Natural killer cell (primary cell): ENCODE data around the gene PRKCB. TPM values are rescaled to one million over a fixed set of nuclear protein-coding genes. Genes with fewer than 3 reads are reported as not detected.
A peak's percentile ranks its signal among the peaks of the same experiment; 100 is the strongest.

Experiments
- ATAC-seq, 3 donors: fragments of 150-1000 bp in 2 of 3; fragments of 200-7000 bp in 1 of 3; cut with Tn5 transposase; 1 replicate in 1 of 3; 2 replicates in 2 of 3; pipeline ENCODE4 v1.10.0; 2021; ENCODE audit warnings: mild to moderate bottlenecking in 2 of 3, moderate library complexity in 2 of 3
- DNase-seq, 2 donors: peaks; one replicate each; pipeline versions ENCODE4 v3.0.0 to v3.0.0-alpha.2; 2013 to 2021; ENCODE audit warnings: mixed read lengths in 1 of 2
- H3K27ac ChIP-seq: one replicate; pipeline ENCODE4 v1.5.1; 2013; ENCODE audit warnings: mild to moderate bottlenecking, low read length
- H3K27me3 ChIP-seq: one replicate; pipeline ENCODE4 v1.6.1; 2013; ENCODE audit warnings: low read length; ENCODE audit not compliant: control insufficient read depth, insufficient read depth
- H3K36me3 ChIP-seq: one replicate; pipeline ENCODE4 v1.6.1; 2013; ENCODE audit warnings: low read length; ENCODE audit not compliant: control insufficient read depth, insufficient read depth
- H3K4me1 ChIP-seq: one replicate; pipeline ENCODE4 v1.6.1; 2013; ENCODE audit warnings: low read length; ENCODE audit not compliant: control insufficient read depth, insufficient read depth
- H3K4me3 ChIP-seq: one replicate; pipeline ENCODE4 v1.5.1; 2013; ENCODE audit warnings: low read length
- H3K9me3 ChIP-seq: one replicate; pipeline ENCODE4 v1.6.1; 2013; ENCODE audit warnings: low read length; ENCODE audit not compliant: control insufficient read depth, insufficient read depth
- H3K27ac Mint-ChIP-seq, 2 donors: one replicate each; pipeline ENCODE4 v1.8.0; 2022; ENCODE audit warnings: mild to moderate bottlenecking in 2 of 2, mixed read lengths in 2 of 2, moderate library complexity in 1 of 2
- H3K27me3 Mint-ChIP-seq, 2 donors: one replicate each; pipeline ENCODE4 v1.8.0; 2022; ENCODE audit warnings: low read depth in 2 of 2, mixed read lengths in 2 of 2
- H3K36me3 Mint-ChIP-seq: one replicate; pipeline ENCODE4 v1.8.0; 2022; ENCODE audit warnings: mixed read lengths
- H3K4me1 Mint-ChIP-seq, 2 donors: one replicate each; pipeline ENCODE4 v1.8.0; 2022; ENCODE audit warnings: mixed read lengths in 2 of 2
- H3K4me3 Mint-ChIP-seq: one replicate; pipeline ENCODE4 v1.8.0; 2022; ENCODE audit warnings: mild to moderate bottlenecking, moderate library complexity, mixed read lengths
- H3K9me3 Mint-ChIP-seq, 2 donors: one replicate each; pipeline ENCODE4 v1.8.0; 2022; ENCODE audit warnings: mixed read lengths in 2 of 2
- WGBS: methylation state at CpG from one replicate; pipeline ENCODE4 v1.1.7; 2013; ENCODE audit warnings: missing lambda C conversion rate; ENCODE audit not compliant: insufficient coverage; 5-methylcytosine and 5-hydroxymethylcytosine counted together
- intact Hi-C: fragments of 100-400 bp; cut with micrococcal nuclease; formaldehyde crosslinking; loops from one replicate; pipeline ENCODE4 v1.14.2; 2022
- total RNA-seq, 4 donors: library from RNA; stranded (reverse); fragments of 120-200 nt in 1 of 4; gene quantifications; one replicate each; pipeline versions ENCODE4 v1.2.3 to v1.2.4, GENCODE V29; 2013 to 2022
- TF ChIP-seq, protein P1 (sequence below): fragments of 200-600 bp; IDR thresholded peaks from one replicate; pipeline ENCODE4 v1.8.0; 2022; ENCODE audit warnings: antibody characterized with exemption

The PRKCB gene
- total RNA-seq, 3 donors from 2014 or later (not counting 1 experiment from before 2014, with no cell fraction given), result 182 to 222 (median 183) TPM

DNA sequence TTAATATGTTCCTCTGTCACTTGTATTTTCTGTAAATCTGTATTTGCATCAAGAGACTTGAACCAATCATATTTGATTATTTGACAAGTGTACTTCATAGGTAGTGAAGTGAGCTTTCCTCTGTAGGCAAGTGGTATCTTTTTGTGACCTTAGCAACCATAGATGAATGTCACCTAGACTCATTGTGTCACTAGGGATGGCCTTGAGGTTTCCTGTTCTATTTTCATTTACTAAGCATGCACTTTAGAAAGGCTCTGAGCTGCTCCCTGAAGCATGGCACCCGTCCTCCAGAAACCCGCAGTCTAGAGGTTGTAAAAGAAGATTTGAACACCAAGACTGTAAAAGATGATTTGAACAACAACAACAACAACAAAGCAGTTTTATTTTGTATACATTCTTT lies 151.7 kb downstream of the PRKCB start:
- intact Hi-C loops, result no loop called here
- Histone ChIP-seq H3K27ac (no peak overlapping the region), H3K36me3 (peaks cover 3% of the 10 kb centered on the region)

DNA sequence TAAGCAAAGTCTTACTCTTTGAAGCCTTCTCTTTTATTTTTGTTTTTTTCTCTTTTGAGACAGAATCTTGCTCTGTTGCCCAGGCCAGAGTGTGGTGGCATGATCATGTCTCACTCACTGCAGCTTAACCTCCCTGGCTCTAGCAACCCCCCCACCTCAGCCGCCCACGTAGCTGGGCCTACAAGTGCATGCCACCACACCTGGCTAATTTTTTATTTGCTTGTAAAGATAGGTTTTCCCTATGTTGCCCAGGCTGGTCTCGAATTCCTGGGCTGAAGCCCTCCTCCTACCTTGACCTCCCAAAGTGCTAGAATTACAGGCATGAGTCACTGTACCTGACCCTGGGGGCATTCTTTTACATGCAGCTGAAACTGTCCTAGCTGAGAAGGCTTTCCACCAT lies 154.7 kb downstream of the PRKCB start:
- TF ChIP-seq, protein P1, sequence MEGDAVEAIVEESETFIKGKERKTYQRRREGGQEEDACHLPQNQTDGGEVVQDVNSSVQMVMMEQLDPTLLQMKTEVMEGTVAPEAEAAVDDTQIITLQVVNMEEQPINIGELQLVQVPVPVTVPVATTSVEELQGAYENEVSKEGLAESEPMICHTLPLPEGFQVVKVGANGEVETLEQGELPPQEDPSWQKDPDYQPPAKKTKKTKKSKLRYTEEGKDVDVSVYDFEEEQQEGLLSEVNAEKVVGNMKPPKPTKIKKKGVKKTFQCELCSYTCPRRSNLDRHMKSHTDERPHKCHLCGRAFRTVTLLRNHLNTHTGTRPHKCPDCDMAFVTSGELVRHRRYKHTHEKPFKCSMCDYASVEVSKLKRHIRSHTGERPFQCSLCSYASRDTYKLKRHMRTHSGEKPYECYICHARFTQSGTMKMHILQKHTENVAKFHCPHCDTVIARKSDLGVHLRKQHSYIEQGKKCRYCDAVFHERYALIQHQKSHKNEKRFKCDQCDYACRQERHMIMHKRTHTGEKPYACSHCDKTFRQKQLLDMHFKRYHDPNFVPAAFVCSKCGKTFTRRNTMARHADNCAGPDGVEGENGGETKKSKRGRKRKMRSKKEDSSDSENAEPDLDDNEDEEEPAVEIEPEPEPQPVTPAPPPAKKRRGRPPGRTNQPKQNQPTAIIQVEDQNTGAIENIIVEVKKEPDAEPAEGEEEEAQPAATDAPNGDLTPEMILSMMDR, result no peak
- Histone ChIP-seq H3K4me1 (peaks cover 5% of the 10 kb centered on the region), H3K36me3 (peaks cover 3% of the 10 kb centered on the region), H3K9me3 (no peaks in the 10 kb centered on the region), H3K4me3 (no peak overlapping the region), H3K27ac (no peak overlapping the region), H3K27me3 (no peaks in the 10 kb centered on the region)
- ATAC-seq, result no peak
- H3K27ac Mint-ChIP-seq, result no peak overlapping the region
- no peak for DNase-seq
- intact Hi-C loops, result no loop called here
- H3K9me3 Mint-ChIP-seq, result no peaks in the 10 kb centered on the region
- H3K27me3 Mint-ChIP-seq, result no peaks in the 10 kb centered on the region
- H3K4me1 Mint-ChIP-seq, result peaks cover 43 to 50% of the 10 kb centered on the region in 2 donors
- no peak overlapping the region for H3K4me3 Mint-ChIP-seq
- no peaks in the 10 kb centered on the region for H3K36me3 Mint-ChIP-seq
- WGBS, result 96% methylated on average over 3 of the region's 3 CpGs

More for the DNA sequence above, 151.7 kb downstream of the PRKCB start:
- WGBS, result 37% methylated on average over 2 of the region's 2 CpGs
- no peaks in the 10 kb centered on the region for H3K9me3 Mint-ChIP-seq
- H3K4me3 Mint-ChIP-seq, result no peak overlapping the region
- Histone ChIP-seq H3K4me1 (peaks cover 5% of the 10 kb centered on the region), H3K4me3 (no peak overlapping the region), H3K27me3 (no peaks in the 10 kb centered on the region), H3K9me3 (no peaks in the 10 kb centered on the region)
- peaks cover 34 to 38% of the 10 kb centered on the region in 2 donors for H3K4me1 Mint-ChIP-seq
- peak overlapping the region; percentile 72 to 76 for H3K27ac Mint-ChIP-seq
- TF ChIP-seq, protein P1, result no peak
- ATAC-seq (peak; percentile 52 to 81 (median 78)), DNase-seq (peak in 1 of 2 donors; percentile 29)
- no peaks in the 10 kb centered on the region for H3K36me3 Mint-ChIP-seq
- no peaks in the 10 kb centered on the region for H3K27me3 Mint-ChIP-seq

DNA sequence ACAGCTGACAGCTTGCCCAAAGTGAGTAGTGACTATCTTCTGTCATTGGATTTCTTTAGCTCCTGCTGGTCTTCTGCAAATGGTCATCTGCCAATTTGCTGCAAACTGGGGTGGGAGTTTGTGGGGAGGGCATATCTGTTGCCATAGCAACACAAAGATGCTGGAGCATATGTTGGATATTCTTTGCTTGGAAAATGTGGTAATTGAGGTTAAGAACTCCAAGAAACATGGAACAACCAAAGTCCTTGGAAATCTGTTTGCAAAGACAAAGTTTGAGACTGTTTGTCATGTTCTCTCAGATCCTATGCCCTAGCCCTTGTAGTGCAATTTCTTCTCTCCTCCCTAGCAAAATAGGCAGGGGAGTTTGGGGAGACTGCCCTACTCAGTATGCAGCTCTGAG lies 155.3 kb downstream of the PRKCB start:
- H3K4me1 ChIP-seq, result peaks cover 5% of the 10 kb centered on the region
- H3K27me3 ChIP-seq, result no peaks in the 10 kb centered on the region
- no peak overlapping the region for H3K27ac ChIP-seq
- no peaks in the 10 kb centered on the region for H3K9me3 ChIP-seq
- Mint-ChIP-seq H3K9me3 (no peaks in the 10 kb centered on the region), H3K4me3 (no peak overlapping the region), H3K27ac (no peak overlapping the region), H3K27me3 (no peaks in the 10 kb centered on the region), H3K4me1 (peaks cover 48 to 56% of the 10 kb centered on the region in 2 donors), H3K36me3 (no peaks in the 10 kb centered on the region)
- no peak overlapping the region for H3K4me3 ChIP-seq
- intact Hi-C loops, result no loop called here
- peaks cover 3% of the 10 kb centered on the region for H3K36me3 ChIP-seq
- TF ChIP-seq, protein P1, result no peak
- DNase-seq (no peak), ATAC-seq (no peak)

DNA sequence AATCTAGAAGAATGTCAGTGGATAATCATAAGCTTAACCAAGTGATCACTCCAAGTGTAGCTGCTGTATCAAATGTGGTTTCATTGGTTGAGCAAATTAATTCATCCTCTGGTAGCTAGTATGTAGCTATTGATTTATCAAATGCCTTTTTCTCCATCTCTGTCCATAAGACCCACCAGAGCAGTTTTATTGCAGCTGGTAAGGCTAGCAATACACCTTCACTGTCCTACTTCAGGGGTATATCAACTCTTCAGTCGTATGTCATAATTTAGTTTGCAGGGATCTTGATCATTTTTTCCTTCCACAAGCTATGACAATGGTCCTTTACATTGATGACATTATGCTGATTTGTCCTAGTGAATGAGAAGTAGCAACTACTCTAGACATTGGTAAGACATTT lies 158.8 kb downstream of the PRKCB start:
- no peak overlapping the region for H3K4me3 Mint-ChIP-seq
- H3K27ac Mint-ChIP-seq, result no peak overlapping the region
- no peaks in the 10 kb centered on the region for H3K27me3 Mint-ChIP-seq
- H3K36me3 Mint-ChIP-seq, result no peaks in the 10 kb centered on the region
- DNase-seq, result no peak
- TF ChIP-seq, protein P1, result no peak
- Histone ChIP-seq H3K4me1 (no peaks in the 10 kb centered on the region), H3K27ac (no peak overlapping the region), H3K36me3 (peaks cover 4% of the 10 kb centered on the region), H3K4me3 (no peak overlapping the region), H3K27me3 (no peaks in the 10 kb centered on the region), H3K9me3 (no peaks in the 10 kb centered on the region)
- peaks cover 58 to 64% of the 10 kb centered on the region in 2 donors for H3K4me1 Mint-ChIP-seq
- ATAC-seq, result no peak
- H3K9me3 Mint-ChIP-seq, result no peaks in the 10 kb centered on the region
- intact Hi-C loops, result no loop called here
- WGBS, result 100% methylated on average over 1 of the region's 1 CpG
